ENCODE results near the gene KATNIP. TPM values are rescaled to one million over a fixed set of nuclear protein-coding genes. Genes with fewer than 3 reads are reported as not detected.

KATNIP gene
- polyA plus RNA-seq, 1 of the 3 experiments (the other 2 are of a cell fraction) = 25.5 TPM

GRCh38 chr16:27549746-27550581 is at the start of gene KATNIP, which contains the start of gene GTF3C1 (continued):
- no peak for TF ChIP-seq SMC3 (IDR thresholded peaks at IDR 0.05; ENCODE audit: low read depth, low read length)

GRCh38 chr16:27500801-27501200 is 49.1 kb upstream of the KATNIP start:
- Histone ChIP-seq H2AFZ (ENCODE audit: low read depth) (no peak overlapping the region), H3K4me2 (no peak overlapping the region), H3K36me3 (replicated peaks in 1 of 2; ENCODE audit: control insufficient read depth in 1 of 2, insufficient read depth in 2 of 2, low read length in 1 of 2) (peaks cover 37 to 92% of the 10 kb centered on the region in 2 experiments), H3F3A (replicated peaks; ENCODE audit: insufficient read depth) (no peaks in the 10 kb centered on the region), H4K20me1 (ENCODE audit: insufficient read depth) (no peaks in the 10 kb centered on the region), H3K27ac (ENCODE audit: low read depth in 2 of 2, low read length in 1 of 2) (no peak overlapping the region), H3K4me1 (ENCODE audit: control insufficient read depth in 1 of 2, insufficient read depth in 2 of 2, low read depth in 1 of 2, low read length in 1 of 2) (no peaks in the 10 kb centered on the region), H3K9me3 (no peaks in the 10 kb centered on the region), H3K9me2 (no peaks in the 10 kb centered on the region), H3K27me3 (ENCODE audit: insufficient read depth) (no peaks in the 10 kb centered on the region), H3K4me3 (ENCODE audit: low read depth in 2 of 2, low read length in 1 of 2) (no peak overlapping the region), H3K9ac (no peak overlapping the region), H3K79me2 (ENCODE audit: insufficient read depth) (no peaks in the 10 kb centered on the region)
- POLR2A ChIA-PET = no interaction called here
- no peak for DNase-seq
- 94% methylated on average over 3 of the region's 3 CpGs for WGBS (ENCODE audit: low lambda C conversion rate)
- CTCF ChIA-PET = interaction anchor here (2.0 kb wide), 1 partner anchor 15 kb away, joined by 5 read pairs; no protein-coding TSS in a partner anchor
- TF ChIP-seq RAD21 (IDR thresholded peaks at IDR 0.05; ENCODE audit: low read length) (no peak), MXI1 (IDR thresholded peaks at IDR 0.05; ENCODE audit: low read depth, low read length) (no peak), TCF12 (IDR thresholded peaks at IDR 0.05) (no peak), FOXM1 (IDR thresholded peaks at IDR 0.05; ENCODE audit: low read depth) (no peak), FOSL2 (IDR thresholded peaks at IDR 0.05; ENCODE audit: borderline replicate concordance, low read depth) (no peak), ZBTB33 (IDR thresholded peaks at IDR 0.05; ENCODE audit: borderline replicate concordance, low read depth) (no peak), JUND (IDR thresholded peaks at IDR 0.05) (no peak), CTCF (IDR thresholded peaks at IDR 0.05) (no peak), SMC3 (IDR thresholded peaks at IDR 0.05; ENCODE audit: low read depth, low read length) (no peak), NFIC (IDR thresholded peaks at IDR 0.05; ENCODE audit: borderline replicate concordance) (no peak), YY1 (IDR thresholded peaks at IDR 0.05; ENCODE audit: low read depth) (no peak), CHD2 (IDR thresholded peaks at IDR 0.05; ENCODE audit: low read length, partially characterized antibody) (no peak), USF1 (IDR thresholded peaks at IDR 0.05; ENCODE audit: borderline replicate concordance, low read depth) (no peak)

Measured in SK-N-SH (cell line).